ENCODE data around the gene INF2.

- TF ChIP-seq PATZ1 (CRISPR knock-in tag; IDR thresholded peaks at IDR 0.05; ENCODE audit: borderline replicate concordance) (no peak), ZNF565 (CRISPR knock-in tag; conservative IDR thresholded peaks at IDR 0.05; ENCODE audit: low read depth) (no peak), CSRNP3 (CRISPR knock-in tag; IDR thresholded peaks at IDR 0.05) (no peak), PPARA (CRISPR knock-in tag; IDR thresholded peaks at IDR 0.05; ENCODE audit: borderline replicate concordance) (no peak), OSR1 (CRISPR knock-in tag; IDR thresholded peaks at IDR 0.05) (no peak), TOX (CRISPR knock-in tag; IDR thresholded peaks at IDR 0.05; ENCODE audit: borderline replicate concordance) (no peak), POU6F1 (CRISPR knock-in tag; IDR thresholded peaks at IDR 0.05; ENCODE audit: borderline replicate concordance, low read depth) (no peak), ZFP30 (CRISPR knock-in tag; IDR thresholded peaks at IDR 0.05) (no peak), ZFP3 (CRISPR knock-in tag; IDR thresholded peaks at IDR 0.05) (no peak), ZC3H10 (CRISPR knock-in tag; IDR thresholded peaks at IDR 0.05) (no peak)
Measured at GRCh38 chr14:104717137-104717536, 27.7 kb downstream of the INF2 start.

Data from SK-N-SH treated with all-trans-retinoic acid at 6 μM for 48 hours (cell line).